ENCODE measurements around the gene NSUN4.

DNA sequence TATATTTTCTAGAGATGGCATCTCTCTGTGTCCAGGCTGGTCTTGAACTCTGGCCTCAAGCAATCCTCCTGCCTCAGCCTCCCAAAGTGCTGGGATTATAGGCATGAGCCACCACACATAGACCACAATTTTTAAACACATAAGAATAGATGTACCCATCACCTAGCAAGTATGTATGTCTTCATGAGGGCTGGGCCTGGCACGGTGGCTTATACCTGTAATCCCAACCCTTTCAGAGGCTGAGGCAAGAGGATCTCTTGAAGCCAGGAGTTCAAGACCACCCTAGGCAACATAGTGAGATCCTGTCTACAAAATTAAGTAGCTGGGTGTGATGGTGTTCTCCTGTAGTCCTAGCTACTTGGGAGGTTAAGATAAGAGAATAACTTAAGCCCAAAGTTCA is 23.3 kb upstream of the NSUN4 start:
- TF ChIP-seq, protein P1, sequence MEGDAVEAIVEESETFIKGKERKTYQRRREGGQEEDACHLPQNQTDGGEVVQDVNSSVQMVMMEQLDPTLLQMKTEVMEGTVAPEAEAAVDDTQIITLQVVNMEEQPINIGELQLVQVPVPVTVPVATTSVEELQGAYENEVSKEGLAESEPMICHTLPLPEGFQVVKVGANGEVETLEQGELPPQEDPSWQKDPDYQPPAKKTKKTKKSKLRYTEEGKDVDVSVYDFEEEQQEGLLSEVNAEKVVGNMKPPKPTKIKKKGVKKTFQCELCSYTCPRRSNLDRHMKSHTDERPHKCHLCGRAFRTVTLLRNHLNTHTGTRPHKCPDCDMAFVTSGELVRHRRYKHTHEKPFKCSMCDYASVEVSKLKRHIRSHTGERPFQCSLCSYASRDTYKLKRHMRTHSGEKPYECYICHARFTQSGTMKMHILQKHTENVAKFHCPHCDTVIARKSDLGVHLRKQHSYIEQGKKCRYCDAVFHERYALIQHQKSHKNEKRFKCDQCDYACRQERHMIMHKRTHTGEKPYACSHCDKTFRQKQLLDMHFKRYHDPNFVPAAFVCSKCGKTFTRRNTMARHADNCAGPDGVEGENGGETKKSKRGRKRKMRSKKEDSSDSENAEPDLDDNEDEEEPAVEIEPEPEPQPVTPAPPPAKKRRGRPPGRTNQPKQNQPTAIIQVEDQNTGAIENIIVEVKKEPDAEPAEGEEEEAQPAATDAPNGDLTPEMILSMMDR (IDR thresholded peaks at IDR 0.05), result no peak
- TF ChIP-seq POLR2A (IDR thresholded peaks at IDR 0.05), result no peak

Data from ovary (tissue), 3 donors.